HuH-7.5 (cell line): ENCODE measurements around the gene MDC1.
"Not testable (repeated sequence)": the region's sequence is repeated elsewhere in the genome, so short reads cannot be mapped to it uniquely, and the experiment has no call there.

Experiments used
- DNase-seq: peaks from one replicate; pipeline ENCODE4 v3.0.0; 2011; ENCODE audit warnings: low spot score

Gene MDC1, protein sequence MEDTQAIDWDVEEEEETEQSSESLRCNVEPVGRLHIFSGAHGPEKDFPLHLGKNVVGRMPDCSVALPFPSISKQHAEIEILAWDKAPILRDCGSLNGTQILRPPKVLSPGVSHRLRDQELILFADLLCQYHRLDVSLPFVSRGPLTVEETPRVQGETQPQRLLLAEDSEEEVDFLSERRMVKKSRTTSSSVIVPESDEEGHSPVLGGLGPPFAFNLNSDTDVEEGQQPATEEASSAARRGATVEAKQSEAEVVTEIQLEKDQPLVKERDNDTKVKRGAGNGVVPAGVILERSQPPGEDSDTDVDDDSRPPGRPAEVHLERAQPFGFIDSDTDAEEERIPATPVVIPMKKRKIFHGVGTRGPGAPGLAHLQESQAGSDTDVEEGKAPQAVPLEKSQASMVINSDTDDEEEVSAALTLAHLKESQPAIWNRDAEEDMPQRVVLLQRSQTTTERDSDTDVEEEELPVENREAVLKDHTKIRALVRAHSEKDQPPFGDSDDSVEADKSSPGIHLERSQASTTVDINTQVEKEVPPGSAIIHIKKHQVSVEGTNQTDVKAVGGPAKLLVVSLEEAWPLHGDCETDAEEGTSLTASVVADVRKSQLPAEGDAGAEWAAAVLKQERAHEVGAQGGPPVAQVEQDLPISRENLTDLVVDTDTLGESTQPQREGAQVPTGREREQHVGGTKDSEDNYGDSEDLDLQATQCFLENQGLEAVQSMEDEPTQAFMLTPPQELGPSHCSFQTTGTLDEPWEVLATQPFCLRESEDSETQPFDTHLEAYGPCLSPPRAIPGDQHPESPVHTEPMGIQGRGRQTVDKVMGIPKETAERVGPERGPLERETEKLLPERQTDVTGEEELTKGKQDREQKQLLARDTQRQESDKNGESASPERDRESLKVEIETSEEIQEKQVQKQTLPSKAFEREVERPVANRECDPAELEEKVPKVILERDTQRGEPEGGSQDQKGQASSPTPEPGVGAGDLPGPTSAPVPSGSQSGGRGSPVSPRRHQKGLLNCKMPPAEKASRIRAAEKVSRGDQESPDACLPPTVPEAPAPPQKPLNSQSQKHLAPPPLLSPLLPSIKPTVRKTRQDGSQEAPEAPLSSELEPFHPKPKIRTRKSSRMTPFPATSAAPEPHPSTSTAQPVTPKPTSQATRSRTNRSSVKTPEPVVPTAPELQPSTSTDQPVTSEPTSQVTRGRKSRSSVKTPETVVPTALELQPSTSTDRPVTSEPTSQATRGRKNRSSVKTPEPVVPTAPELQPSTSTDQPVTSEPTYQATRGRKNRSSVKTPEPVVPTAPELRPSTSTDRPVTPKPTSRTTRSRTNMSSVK (N-terminal part only)

GRCh38 chr6:30717129-30717844 lies at the start of gene MDC1:
MDC1 (minus strand) TSS chr6:30717281; CDS start chr6:30715175, 2,106 bp downstream.
- peak; percentile 84 for DNase-seq

- DNase-seq, result no peak
Measured at GRCh38 chr6:30766461-30767157, 49.5 kb upstream of the MDC1 start.

DNA sequence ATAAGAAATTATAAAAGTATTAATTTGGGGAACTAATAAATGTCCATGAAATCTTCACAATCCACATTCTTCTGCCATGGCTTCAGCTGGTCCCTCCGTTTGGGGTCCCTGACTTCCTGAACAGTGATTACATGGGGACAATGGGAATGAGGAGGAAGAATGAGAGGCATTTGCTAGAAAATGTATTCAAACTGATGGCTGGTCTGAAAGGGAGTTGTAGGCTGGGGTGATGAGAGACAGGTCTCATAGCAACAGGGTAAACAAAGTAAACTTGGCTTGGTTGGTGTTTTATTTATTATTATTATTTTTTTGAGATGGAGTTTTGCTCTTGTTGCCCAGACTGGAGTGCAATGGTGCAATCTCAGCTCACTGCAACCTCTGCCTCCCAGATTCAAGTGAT lies 48.4 kb upstream of the MDC1 start:
- not testable (repeated sequence) for DNase-seq

- not testable (repeated sequence) for DNase-seq
Measured at GRCh38 chr6:30764490-30765043, 47.5 kb upstream of the MDC1 start.

DNA sequence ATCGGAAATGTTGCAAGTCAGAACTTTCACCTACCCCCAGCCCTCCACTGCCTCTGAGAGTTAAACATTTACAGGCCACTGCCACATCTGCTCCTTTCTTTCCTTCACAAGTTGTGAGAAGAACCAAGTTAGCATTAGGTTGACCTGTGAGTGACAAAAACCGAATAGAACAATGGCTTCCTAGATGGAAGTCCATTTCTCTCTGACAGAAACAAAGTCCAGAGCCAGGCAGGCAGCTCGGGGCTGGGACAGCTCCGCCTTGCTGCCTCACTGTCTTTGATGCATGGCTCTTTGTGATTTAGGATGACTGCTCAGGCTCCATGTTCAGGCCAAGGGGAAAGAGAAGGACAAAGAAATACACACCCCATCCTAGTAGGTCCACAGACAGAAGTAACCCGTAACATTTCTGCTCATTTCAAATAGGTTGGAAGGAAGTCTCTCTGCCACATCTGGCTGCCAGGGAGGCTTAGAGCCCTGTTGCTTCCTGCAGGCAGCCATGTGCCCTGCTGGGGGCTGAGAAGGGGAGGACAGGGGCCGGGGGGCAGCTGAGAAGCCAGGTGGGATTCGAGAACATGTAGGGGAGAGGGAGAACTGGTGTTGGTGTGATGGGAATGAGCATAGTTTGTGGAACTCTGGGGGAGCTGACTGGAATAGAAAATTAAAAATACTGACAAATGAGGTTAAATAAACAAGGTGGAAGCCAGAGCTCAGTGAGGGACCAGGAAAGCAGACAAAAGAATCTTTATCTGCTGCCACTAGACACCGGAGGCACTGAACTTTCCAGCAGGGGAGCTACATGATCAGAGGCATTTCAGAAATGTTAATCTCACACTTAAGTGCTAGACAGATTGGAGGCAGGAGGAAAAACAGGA lies 46.8 kb upstream of the MDC1 start:
- DNase-seq, result peak; percentile 33

DNA sequence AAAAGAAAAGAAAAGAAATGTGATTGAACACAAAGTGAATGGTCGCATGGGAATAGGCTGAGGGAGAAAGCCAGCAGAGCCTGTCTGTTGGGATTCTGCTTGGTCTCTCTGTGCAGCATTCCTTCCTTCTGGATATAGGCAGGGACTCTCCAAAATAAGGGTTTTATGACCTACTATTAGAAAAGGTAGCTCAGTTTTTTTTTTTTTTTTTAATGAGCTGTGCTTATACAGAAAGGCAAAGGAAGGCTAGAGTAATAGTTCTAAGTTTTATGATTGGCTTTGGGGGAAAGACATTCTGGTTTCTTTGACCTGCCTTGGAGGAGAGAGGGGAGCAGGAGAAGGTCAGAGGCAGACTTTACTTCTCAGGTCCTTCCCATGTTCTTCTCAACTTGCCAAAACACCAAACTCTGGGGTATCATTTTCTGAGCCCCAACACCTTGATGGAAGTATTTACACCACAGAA lies 46.1 kb upstream of the MDC1 start:
- no peak for DNase-seq

- DNase-seq, result no peak
Measured at GRCh38 chr6:30761791-30762429, 44.8 kb upstream of the MDC1 start.

DNA sequence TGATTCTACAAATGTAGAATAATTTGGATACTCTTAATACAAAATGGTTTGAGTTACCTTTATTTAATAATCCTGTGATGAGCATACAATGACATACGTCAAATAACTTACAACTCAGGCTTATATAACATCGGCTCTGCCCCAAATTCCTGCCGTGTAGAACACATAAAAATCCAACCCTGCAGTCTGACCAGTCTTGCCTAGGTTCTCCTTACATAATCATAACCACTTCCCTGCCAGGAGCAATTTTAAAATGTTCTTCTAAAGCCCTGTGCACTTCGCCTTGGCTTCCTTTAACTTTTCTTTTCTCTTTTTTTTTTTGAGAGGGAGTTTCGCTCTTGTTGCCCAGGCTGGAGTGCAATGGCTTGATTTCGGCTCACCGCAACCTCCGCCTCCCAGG lies 43.5 kb upstream of the MDC1 start:
- no peak for DNase-seq

- peak; percentile 29 for DNase-seq
Measured at GRCh38 chr6:30759575-30760239, 42.6 kb upstream of the MDC1 start.

GRCh38 chr6:30757261-30757904 lies 40.3 kb upstream of the MDC1 start:
- DNase-seq, result no peak

- DNase-seq, result not testable (repeated sequence)
Measured at GRCh38 chr6:30756405-30757003, 39.4 kb upstream of the MDC1 start.

GRCh38 chr6:30754631-30755030 lies 37.5 kb upstream of the MDC1 start:
- DNase-seq, result no peak

DNA sequence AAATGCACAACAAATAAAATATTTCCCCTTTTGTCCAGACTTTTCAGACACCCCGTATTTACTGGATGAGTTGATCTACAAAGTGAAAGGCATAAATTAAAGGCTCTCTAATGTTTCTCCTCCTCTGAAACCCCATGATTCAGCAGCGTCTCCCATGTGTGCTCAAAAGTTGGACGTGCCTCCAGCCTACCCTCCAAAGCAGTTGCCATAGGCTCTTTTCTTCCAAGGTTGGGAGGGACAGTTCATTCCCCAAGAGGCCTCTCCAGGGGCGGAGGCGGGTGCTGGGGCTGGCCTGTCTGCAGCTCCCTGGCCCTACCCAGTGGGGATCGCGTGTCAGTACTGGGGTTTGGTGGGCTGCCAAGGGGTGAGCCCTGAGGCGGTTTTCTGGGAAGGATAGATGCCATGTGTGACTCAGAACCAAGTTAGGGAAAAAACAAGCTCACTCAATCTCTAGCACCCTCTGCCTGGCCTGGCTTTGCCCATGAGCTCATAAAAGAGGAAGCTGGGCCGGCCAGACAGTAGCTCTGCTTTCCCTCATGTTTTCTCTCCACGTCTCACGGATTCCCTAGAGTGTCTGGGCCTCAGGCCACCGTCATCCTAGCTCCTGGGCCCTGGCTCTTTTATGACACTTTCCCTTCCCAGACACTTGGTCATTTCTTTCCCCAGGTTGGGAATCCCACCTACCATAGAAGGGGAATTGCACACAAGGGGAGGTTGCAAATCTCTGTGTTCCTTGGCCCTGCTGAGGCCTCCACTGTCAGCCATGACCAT lies 35.3 kb upstream of the MDC1 start:
- DNase-seq, result no peak

GRCh38 chr6:30750379-30750668 lies 33.2 kb upstream of the MDC1 start:
- no peak for DNase-seq

DNA sequence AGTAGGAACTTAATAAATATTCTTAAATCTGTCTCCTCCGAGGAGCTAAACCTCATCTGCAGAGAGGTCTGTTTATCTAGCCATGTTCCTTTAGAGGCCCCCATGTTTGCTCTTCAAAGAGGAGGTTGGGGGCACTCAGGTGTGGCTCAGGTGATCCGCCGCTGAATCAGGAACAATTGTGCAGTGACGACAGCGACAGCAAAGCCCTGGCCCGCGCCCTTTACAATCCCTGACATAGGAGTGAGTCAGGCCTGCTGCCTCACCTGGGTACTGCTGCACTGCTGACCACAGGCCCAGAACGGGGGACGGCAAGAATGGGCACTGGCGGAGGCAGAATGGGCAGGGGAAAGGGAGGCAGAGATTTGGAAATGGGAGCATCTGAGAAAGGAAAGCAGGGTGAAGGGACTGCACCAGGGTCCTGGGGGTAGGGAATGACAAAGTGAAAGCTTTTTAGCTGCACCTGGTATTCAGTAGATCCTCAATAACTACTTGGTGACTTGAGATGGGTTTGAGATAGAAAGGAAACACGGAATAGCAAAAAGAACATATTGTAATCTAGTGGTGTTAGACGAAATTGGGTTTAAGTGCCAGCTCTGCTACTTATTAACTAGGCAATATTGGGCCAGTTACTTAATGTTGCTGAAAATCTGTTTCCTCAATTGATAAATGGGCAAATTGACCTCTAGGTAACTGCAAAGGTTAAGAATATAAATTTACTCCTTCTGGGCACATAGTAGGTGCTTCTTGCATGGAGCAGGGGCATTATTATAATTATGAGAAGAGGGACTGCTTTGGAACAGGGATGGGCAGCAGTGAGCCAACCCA lies 32.7 kb upstream of the MDC1 start:
- DNase-seq, result no peak
